ENCODE data around the gene ALOXE3. TPM values are rescaled to one million over a fixed set of nuclear protein-coding genes. Genes with fewer than 3 reads are reported as not detected.

ALOXE3 gene
- total and polyA plus RNA-seq, 2 experiments from 2014 or later = 0.10 TPM; not detected in 1

GRCh38 chr17:8053600-8053999, 64.7 kb downstream of the ALOXE3 start:
- Histone ChIP-seq H3K4me3 (no peak overlapping the region), H3K9me3 (ENCODE audit: low read depth) (no peaks in the 10 kb centered on the region), H3K27me3 (peaks cover 18% of the 10 kb centered on the region), H3K27ac (no peak overlapping the region), H3K36me3 (no peaks in the 10 kb centered on the region), H3K4me1 (ENCODE audit: low read depth) (no peaks in the 10 kb centered on the region)
- TF ChIP-seq, protein P1, sequence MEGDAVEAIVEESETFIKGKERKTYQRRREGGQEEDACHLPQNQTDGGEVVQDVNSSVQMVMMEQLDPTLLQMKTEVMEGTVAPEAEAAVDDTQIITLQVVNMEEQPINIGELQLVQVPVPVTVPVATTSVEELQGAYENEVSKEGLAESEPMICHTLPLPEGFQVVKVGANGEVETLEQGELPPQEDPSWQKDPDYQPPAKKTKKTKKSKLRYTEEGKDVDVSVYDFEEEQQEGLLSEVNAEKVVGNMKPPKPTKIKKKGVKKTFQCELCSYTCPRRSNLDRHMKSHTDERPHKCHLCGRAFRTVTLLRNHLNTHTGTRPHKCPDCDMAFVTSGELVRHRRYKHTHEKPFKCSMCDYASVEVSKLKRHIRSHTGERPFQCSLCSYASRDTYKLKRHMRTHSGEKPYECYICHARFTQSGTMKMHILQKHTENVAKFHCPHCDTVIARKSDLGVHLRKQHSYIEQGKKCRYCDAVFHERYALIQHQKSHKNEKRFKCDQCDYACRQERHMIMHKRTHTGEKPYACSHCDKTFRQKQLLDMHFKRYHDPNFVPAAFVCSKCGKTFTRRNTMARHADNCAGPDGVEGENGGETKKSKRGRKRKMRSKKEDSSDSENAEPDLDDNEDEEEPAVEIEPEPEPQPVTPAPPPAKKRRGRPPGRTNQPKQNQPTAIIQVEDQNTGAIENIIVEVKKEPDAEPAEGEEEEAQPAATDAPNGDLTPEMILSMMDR (IDR thresholded peaks at IDR 0.05; ENCODE audit: low read depth, low read length) = no peak
- no peak for DNase-seq (ENCODE audit: low read depth in 1 of 2, low spot score in 1 of 2)

GRCh38 chr17:8052256-8053252, 65.8 kb downstream of the ALOXE3 start:
- Histone ChIP-seq H3K27me3 (peaks cover 14% of the 10 kb centered on the region), H3K27ac (no peak overlapping the region), H3K4me1 (ENCODE audit: low read depth) (no peaks in the 10 kb centered on the region), H3K4me3 (no peak overlapping the region), H3K36me3 (no peaks in the 10 kb centered on the region), H3K9me3 (ENCODE audit: low read depth) (no peaks in the 10 kb centered on the region)
- TF ChIP-seq, protein P1 (IDR thresholded peaks at IDR 0.05; ENCODE audit: low read depth, low read length) = no peak
- no peak for DNase-seq (ENCODE audit: low read depth in 1 of 2, low spot score in 1 of 2)

DNA sequence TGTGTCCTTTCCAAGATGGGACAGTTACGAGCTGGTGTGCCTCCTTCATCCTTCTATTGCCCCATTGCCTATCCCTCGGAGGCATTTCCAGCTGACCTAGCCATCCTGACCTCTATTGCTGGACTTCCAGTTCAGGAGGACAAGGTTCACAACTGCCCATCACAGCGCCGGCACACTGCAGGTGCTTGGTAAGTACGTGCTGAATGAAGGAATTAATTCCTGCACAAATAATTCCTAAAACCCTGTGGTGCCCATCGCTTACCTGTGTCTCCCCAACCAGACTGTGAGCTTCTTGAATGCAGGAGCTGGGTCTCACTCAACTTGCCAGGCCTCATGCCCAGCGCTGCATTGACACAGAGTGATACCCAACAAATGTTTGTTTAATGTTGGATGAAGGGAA, 66.5 kb downstream of the ALOXE3 start:
- no peak for DNase-seq (ENCODE audit: low read depth in 1 of 2, low spot score in 1 of 2)

GRCh38 chr17:8048736-8049135, 69.6 kb downstream of the ALOXE3 start:
- Histone ChIP-seq H3K4me3 (no peak overlapping the region), H3K36me3 (no peaks in the 10 kb centered on the region), H3K4me1 (ENCODE audit: low read depth) (no peaks in the 10 kb centered on the region), H3K27ac (no peak overlapping the region), H3K9me3 (ENCODE audit: low read depth) (no peaks in the 10 kb centered on the region), H3K27me3 (peaks cover 9% of the 10 kb centered on the region)
- TF ChIP-seq, protein P1 (IDR thresholded peaks at IDR 0.05; ENCODE audit: low read depth, low read length) = no peak
- no peak for DNase-seq (ENCODE audit: low read depth in 1 of 2, low spot score in 1 of 2)

More for the DNA sequence above, 66.5 kb downstream of the ALOXE3 start:
- no peaks in the 10 kb centered on the region for H3K4me1 ChIP-seq (ENCODE audit: low read depth)
- H3K27ac ChIP-seq = no peak overlapping the region
- no peaks in the 10 kb centered on the region for H3K36me3 ChIP-seq
- TF ChIP-seq, protein P1 (IDR thresholded peaks at IDR 0.05; ENCODE audit: low read depth, low read length) = no peak
- peaks cover 9% of the 10 kb centered on the region for H3K27me3 ChIP-seq
- no peaks in the 10 kb centered on the region for H3K9me3 ChIP-seq (ENCODE audit: low read depth)
- no peak overlapping the region for H3K4me3 ChIP-seq

- TF ChIP-seq, protein P1 (IDR thresholded peaks at IDR 0.05; ENCODE audit: low read depth, low read length) = no peak
Observed at GRCh38 chr17:8048236-8048635, 70.1 kb downstream of the ALOXE3 start.

More at GRCh38 chr17:8048236-8048635, 70.1 kb downstream of the ALOXE3 start:
- H3K4me3 ChIP-seq = no peak overlapping the region
- DNase-seq (ENCODE audit: low read depth in 1 of 2, low spot score in 1 of 2) = no peak
- H3K4me1 ChIP-seq (ENCODE audit: low read depth) = no peaks in the 10 kb centered on the region
- H3K9me3 ChIP-seq (ENCODE audit: low read depth) = no peaks in the 10 kb centered on the region
- H3K27me3 ChIP-seq = peaks cover 9% of the 10 kb centered on the region
- no peaks in the 10 kb centered on the region for H3K36me3 ChIP-seq
- no peak overlapping the region for H3K27ac ChIP-seq

Measured in cardiac muscle cell (in vitro differentiated cells and primary cell).